Measurements from ENCODE around the gene AKR1A1.
"Not testable (repeated sequence)": the region's sequence is repeated elsewhere in the genome, so short reads cannot be mapped to it uniquely, and the experiment has no call there.

Gene AKR1A1

GRCh38 chr1:45570631-45571030, 20.0 kb downstream of the AKR1A1 start:
- no peak for DNase-seq

- no peak for DNase-seq
Measured at GRCh38 chr1:45573231-45573804, 22.7 kb downstream of the AKR1A1 start.

- DNase-seq: no peak
Measured at GRCh38 chr1:45574105-45574626, 23.5 kb downstream of the AKR1A1 start.

DNA sequence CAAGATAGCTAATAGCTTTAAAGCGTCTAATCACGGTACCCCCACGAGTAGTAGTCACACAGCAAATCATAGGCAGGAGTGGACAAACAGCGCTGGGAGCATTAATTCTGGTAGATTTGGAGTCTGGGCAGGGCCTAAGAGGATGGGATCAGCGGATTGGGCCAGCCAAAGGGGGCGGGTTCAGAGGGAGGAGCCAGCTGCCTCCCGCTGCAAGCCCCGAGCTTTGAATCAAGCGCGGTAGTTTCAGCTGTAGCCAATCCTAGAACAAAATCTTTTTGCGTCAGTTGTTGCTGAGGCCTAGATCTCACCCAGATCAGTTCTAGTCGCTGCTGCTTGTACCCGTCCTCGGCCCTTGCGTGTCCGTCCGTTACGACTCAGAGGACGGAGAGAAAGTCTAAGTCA, 32.6 kb downstream of the AKR1A1 start:
- DNase-seq: peak; percentile 97 to 99 (median 99)

- peak; percentile 84 to 93 (median 88) for DNase-seq
Measured at GRCh38 chr1:45583666-45584350, 33.2 kb downstream of the AKR1A1 start, which contains the start of gene NASP. Gene NASP (plus strand): TSS chr1:45584041. CDS start chr1:45584147, 106 bp downstream.

- DNase-seq: peak; percentile 92 to 98 (median 96)
Measured at GRCh38 chr1:45584351-45585109, 33.9 kb downstream of the AKR1A1 start.

GRCh38 chr1:45585110-45585426, 34.4 kb downstream of the AKR1A1 start:
- no peak for DNase-seq

DNA sequence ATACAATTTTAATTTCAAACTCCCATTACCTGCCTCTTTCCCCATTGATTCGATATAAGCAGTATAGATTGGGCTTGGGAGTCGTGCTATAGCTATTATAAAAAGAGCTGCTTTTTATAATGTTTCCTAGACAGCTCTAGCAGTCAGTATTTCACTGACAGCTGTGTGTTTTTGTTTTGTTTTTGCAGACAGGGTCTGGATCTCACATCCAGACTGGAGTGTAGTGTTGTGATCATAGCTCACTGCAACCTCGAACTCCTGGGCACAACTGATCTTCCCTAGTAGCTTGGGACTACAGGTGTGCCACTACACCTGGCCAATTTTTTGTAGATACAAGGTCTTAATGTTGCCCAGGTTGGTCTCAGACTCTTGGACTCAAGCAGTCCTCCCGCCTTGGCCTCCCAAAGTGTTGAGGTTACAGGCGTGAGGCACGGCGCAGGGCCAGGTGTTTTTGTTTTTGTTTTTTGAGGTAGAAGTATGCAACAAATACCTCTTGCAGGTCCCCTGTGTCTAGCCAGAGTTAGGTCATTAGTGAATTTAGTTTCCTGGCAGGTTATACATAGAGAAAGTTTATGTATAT, 35.0 kb downstream of the AKR1A1 start:
- DNase-seq: no peak

- DNase-seq: no peak
Measured at GRCh38 chr1:45586769-45587168, 36.1 kb downstream of the AKR1A1 start.

GRCh38 chr1:45589861-45590260, 39.2 kb downstream of the AKR1A1 start:
- no peak for DNase-seq

- no peak for DNase-seq
Measured at GRCh38 chr1:45594412-45594811, 43.8 kb downstream of the AKR1A1 start.

GRCh38 chr1:45596765-45597164, 46.1 kb downstream of the AKR1A1 start:
- DNase-seq: not testable (repeated sequence)

DNA sequence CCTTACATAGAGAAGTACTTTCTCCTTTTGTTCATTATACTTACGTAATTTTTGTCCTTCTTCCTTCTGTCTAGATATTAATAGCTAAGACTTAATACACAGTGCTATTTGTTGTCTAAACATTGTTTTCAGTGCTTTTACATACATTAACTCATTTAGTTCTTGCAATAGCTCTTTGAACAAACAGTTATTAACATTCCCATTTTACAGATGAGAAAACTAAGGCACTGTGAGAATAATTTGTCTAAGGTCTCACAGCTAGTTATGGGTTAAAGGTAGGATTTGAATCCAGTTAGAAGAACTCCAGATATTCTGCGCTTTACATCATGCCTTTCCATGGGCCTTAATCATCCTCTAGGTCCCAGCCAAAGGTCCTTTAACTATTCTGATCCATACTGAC, 53.6 kb downstream of the AKR1A1 start:
- DNase-seq: no peak

DNA sequence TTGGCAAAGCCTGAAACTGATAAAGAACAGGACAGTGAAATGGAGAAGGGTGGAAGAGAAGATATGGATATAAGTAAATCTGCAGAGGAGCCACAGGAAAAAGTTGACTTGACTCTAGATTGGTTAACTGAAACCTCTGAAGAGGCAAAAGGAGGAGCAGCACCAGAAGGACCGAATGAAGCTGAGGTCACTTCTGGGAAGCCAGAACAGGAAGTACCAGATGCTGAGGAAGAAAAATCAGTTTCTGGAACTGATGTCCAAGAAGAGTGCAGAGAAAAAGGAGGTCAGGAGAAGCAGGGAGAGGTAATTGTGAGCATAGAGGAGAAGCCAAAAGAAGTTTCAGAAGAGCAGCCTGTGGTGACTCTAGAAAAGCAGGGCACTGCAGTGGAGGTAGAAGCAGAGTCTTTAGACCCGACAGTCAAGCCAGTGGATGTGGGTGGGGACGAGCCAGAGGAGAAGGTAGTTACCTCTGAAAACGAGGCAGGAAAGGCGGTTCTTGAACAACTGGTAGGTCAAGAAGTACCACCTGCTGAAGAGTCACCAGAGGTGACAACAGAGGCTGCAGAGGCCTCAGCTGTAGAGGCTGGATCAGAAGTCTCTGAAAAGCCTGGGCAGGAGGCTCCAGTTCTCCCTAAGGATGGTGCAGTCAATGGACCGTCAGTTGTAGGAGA, 56.9 kb downstream of the AKR1A1 start:
- DNase-seq: peak; percentile 50 to 70 (median 51)

DNA sequence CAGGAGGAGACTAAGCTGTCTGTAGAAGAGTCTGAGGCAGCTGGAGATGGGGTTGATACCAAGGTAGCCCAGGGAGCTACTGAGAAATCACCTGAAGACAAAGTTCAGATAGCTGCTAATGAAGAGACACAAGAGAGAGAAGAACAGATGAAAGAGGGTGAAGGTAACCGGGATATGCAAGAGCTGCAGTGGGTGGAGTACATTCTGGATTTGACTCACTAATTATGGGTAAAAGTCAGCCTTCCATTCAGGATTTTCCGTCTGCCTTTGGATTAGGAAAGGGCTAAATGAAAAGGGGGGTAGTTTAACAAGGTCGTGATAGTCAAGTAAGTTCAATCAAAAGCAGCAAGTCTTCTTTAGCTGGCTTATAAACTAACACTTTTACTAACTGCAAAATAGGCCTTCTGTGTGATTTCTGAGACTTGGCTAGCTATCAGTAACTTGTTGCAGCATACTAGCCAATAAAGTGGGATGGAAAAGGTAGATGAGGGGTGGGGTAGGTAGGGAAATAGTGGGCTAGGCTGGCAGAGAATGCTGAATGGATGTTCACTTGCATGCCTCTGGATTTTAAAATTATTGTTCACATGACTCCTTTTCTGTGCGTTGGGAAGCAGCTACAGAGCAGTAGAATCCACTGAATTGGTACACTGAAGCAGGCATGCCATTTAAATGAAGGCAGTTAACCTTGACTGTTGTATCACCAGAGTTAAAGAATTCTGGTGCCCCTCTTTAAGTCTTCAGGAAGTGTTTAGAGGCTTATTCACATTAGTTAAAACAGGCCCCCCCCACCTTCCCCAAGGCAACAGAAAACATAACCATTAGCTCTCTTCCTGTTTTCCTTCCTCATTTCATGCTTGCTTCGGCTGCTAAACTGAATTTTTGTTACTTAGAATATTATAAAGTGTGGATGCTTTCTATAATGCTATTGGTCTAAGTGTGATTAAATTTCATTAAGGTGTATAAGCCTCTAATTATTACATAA, 57.8 kb downstream of the AKR1A1 start:
- DNase-seq: peak; percentile 47 to 58 (median 53)

DNA sequence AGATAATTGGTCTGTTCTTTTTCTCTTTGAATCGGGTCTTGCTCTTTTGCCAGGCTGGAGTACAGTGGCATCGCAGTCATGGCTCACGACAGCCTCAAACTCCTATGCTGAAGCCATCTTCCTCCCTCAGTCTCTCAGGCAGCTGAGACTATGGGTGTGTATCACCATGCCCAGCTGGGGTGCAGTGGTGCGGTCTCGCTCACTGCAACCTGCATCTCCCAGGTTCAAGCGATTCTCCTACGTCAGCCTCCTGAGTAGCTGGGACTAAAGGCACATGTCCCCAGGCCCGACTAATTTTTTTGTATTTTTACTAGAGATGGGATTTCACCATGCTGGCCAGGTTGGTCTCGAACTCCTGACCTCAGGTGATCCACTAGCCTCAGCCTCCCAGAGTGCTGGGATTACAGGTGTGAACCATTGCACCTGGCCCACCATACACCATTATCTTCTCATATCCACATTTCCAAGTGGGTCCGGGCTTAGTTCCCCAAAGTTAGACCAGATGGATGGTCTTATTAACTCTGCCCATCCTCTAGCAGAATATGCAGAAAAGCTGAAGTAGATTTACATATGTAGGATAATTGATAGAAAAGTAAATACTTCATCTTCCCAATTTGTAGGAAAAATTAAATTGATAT, 60.1 kb downstream of the AKR1A1 start:
- no peak for DNase-seq

DNA sequence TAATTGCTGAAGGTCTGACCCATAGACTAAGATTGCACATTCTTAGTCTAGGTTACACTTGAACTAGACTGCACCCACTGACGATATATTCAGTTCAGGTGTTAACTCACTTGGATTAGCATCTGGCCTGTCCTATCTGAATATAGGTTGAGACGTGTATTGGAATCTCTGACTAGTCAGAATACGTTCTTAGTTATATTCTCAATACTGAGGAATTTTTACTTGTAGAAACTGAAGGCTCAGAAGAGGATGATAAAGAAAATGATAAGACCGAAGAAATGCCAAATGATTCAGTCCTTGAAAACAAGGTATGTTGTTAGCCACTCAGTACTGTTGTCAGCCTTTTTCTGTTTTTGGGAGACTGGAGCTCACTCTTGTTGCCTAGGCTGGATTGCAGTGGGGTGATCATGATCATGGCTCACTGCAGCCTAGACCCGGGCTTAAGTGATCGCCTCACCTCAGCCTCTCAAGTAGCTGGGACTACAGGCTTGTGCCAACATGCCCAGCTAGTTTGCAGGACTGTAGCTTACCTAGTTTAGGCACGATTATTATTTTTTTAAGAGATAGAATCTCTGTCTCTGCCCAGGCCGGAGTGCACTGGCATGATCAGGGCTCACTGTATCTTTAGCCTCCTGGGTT, 62.4 kb downstream of the AKR1A1 start:
- DNase-seq: no peak

DNA sequence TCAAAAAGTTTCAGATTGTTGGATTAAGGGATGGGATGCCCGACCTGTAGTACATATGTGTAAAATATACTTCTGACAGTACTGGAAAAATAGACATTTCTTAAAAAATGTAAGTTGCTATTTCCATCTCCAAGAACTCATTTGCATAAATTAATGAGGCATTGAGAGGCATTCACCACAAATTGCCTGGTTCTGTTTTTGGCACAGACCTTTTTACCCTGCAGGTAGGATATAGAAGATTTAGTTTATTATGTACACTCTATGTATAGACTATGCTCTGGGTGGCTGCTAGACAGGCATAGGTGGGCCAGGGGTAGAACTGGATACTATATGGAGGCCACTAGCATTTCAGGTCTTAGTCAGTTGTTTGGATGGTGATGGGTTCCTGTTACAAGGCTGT, 65.3 kb downstream of the AKR1A1 start:
- DNase-seq: no peak

DNA sequence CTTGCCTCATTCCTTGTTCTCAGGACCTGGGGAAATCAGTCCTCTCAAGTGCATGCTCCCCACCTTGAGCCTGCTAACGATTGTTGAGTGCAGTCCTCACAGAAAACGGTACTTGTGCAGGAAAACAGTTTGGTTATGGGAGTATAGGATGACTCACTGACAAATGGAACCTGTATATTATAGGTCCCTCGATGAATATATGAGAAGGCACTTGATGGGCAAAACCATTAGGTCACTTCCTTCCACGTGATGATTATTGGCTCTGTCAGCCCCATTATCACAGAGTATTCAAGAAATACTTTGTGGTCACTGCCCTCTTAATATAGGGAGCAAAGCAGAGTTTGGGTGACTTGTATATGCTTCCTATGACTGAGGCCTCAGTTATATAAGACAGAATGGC, 67.0 kb downstream of the AKR1A1 start:
- DNase-seq: no peak

DNA sequence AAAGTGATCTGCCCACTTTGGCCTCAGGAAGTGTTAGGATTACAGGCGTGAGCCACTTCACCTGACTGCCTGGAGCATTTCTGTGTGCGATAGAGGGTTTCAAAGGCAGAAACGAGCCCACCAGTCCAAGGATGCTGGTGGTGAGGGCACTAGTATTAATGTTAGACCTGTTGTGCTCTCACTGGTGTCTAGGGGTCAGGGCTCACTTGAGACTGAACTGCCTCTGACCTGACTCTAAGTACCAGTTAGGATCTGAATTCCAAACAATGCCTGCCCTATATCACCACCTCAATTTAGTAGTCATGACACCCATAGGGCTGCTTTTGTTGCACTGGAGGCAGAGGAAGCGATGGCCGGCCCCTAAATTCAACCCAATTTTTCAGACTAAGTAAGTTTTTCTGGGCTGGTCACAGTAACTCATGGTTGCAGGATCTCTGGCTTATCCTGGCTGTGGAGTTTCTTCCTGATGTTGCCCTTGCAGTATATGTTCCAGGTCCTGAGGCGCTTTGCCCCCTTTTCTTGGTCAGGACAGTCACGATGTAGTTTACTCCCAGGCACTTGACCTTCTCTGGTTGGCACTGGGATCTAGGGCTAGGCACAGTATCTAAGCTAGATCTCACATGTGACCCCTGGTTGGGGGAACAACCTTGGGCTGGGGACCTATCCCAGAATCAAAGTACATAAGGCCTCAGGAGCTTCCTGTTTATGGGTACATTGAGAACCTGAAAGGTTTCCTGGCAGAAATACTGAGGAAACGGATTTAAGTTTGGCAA, 68.7 kb downstream of the AKR1A1 start:
- no peak for DNase-seq
